Right lobe of liver (tissue), 4 donors: ENCODE measurements around the gene KCNS3.

Source experiments
- POLR2A ChIP-seq: fragments of 450-650 bp; IDR thresholded peaks from one replicate; pipeline ENCODE4 v1.6.1; 2017; ENCODE audit warnings: antibody characterized with exemption, mild to moderate bottlenecking
- TF ChIP-seq, protein P1 (sequence below), 4 donors: fragments of 200-600 bp in 3 of 4; fragments of 450-650 bp in 1 of 4; IDR thresholded peaks; one replicate each; pipeline versions ENCODE4 v1.5.1 to v1.8.0; 2016 to 2022; ENCODE audit warnings: antibody characterized with exemption in 4 of 4, mild to moderate bottlenecking in 2 of 4
- donor health status: DM: no; HTN: no; CAD: no.
- donor health status: DM: no; HTN: no; CAD: no.
- donor health status: DM: no; HTN: yes; CAD: no.

DNA sequence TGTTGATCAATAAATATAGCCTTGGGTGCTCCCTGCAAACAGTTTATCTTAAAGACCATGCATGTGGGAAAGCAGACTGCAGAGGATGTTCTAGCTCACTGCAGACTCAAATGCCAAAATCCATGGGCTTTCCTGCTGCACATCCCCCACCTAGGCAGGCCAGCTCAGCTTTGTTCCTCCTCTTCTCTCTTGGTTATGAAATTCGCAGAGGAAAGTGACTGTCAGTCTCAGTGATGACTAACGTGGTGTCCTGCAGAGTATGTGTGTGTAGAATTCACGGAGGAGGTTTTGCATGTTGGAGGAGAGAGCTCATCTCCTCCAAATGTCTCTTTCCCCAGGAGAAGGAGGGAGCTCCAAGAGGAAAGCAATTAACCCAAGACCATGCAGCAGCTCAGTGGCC is 21.4 kb upstream of the KCNS3 start:
- TF ChIP-seq, protein P1, sequence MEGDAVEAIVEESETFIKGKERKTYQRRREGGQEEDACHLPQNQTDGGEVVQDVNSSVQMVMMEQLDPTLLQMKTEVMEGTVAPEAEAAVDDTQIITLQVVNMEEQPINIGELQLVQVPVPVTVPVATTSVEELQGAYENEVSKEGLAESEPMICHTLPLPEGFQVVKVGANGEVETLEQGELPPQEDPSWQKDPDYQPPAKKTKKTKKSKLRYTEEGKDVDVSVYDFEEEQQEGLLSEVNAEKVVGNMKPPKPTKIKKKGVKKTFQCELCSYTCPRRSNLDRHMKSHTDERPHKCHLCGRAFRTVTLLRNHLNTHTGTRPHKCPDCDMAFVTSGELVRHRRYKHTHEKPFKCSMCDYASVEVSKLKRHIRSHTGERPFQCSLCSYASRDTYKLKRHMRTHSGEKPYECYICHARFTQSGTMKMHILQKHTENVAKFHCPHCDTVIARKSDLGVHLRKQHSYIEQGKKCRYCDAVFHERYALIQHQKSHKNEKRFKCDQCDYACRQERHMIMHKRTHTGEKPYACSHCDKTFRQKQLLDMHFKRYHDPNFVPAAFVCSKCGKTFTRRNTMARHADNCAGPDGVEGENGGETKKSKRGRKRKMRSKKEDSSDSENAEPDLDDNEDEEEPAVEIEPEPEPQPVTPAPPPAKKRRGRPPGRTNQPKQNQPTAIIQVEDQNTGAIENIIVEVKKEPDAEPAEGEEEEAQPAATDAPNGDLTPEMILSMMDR (IDR thresholded peaks at IDR 0.05) = no peak
- TF ChIP-seq POLR2A = no peak
